ENCODE data around the gene SH2D2A.

The SH2D2A gene

GRCh38 chr1:156789621-156790318, 26.9 kb downstream of the SH2D2A start:
- Histone ChIP-seq H3K36me3 (ENCODE audit: insufficient read depth, insufficient read length, low read length) (peaks cover 80% of the 10 kb centered on the region), H3K4me1 (ENCODE audit: insufficient read depth, insufficient read length) (no peaks in the 10 kb centered on the region), H3K9ac (ENCODE audit: insufficient read length, low read depth) (no peak overlapping the region), H3K27me3 (ENCODE audit: insufficient read depth, insufficient read length) (no peaks in the 10 kb centered on the region), H3K4me3 (ENCODE audit: insufficient read length, low read depth) (no peak overlapping the region), H3K9me3 (ENCODE audit: insufficient read depth, low read length) (no peaks in the 10 kb centered on the region)
- no peak for TF ChIP-seq ZNF274 (IDR thresholded peaks at IDR 0.05; ENCODE audit: low read depth, low read length)
- no peak for TF ChIP-seq YY1 (IDR thresholded peaks at IDR 0.05; ENCODE audit: insufficient read depth, insufficient read length)
- TF ChIP-seq SUZ12 (IDR thresholded peaks at IDR 0.05; ENCODE audit: extremely low read depth, insufficient read depth, insufficient read length), result no peak
- no peak for DNase-seq (ENCODE audit: low read depth, low spot score)

DNA sequence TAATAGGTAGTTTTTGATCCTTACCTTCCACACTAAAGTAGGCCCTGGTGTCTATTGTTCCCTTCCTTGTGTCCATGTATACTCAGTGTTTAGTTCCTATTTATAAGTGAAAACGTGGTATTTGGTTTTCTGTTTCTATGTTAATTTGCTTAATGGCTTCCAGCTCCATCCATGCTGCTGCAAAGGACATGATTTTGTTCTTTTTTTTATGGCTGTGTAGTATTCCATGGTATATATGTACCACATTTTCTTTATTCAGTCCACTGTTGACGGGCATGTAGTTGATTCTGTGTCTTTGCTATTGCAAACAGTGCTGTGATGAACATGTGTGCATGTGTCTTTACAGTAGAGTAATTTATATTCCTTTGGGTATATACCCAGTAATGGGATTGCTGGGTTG, 28.5 kb downstream of the SH2D2A start:
- Histone ChIP-seq H3K36me3 (ENCODE audit: insufficient read depth, insufficient read length, low read length) (peaks cover 83% of the 10 kb centered on the region), H3K4me3 (ENCODE audit: insufficient read length, low read depth) (no peak overlapping the region), H3K4me1 (ENCODE audit: insufficient read depth, insufficient read length) (no peaks in the 10 kb centered on the region), H3K27me3 (ENCODE audit: insufficient read depth, insufficient read length) (no peaks in the 10 kb centered on the region), H3K9me3 (ENCODE audit: insufficient read depth, low read length) (no peaks in the 10 kb centered on the region), H3K9ac (ENCODE audit: insufficient read length, low read depth) (no peak overlapping the region)
- DNase-seq (ENCODE audit: low read depth, low spot score), result no peak
- TF ChIP-seq SUZ12 (IDR thresholded peaks at IDR 0.05; ENCODE audit: extremely low read depth, insufficient read depth, insufficient read length) (no peak), YY1 (IDR thresholded peaks at IDR 0.05; ENCODE audit: insufficient read depth, insufficient read length) (no peak), ZNF274 (IDR thresholded peaks at IDR 0.05; ENCODE audit: low read depth, low read length) (no peak)

GRCh38 chr1:156786640-156787039, 30.0 kb downstream of the SH2D2A start:
- Histone ChIP-seq H3K27me3 (ENCODE audit: insufficient read depth, insufficient read length) (no peaks in the 10 kb centered on the region), H3K4me3 (ENCODE audit: insufficient read length, low read depth) (no peak overlapping the region), H3K9ac (ENCODE audit: insufficient read length, low read depth) (no peak overlapping the region), H3K4me1 (ENCODE audit: insufficient read depth, insufficient read length) (no peaks in the 10 kb centered on the region), H3K36me3 (ENCODE audit: insufficient read depth, insufficient read length, low read length) (peaks cover 83% of the 10 kb centered on the region), H3K9me3 (ENCODE audit: insufficient read depth, low read length) (no peaks in the 10 kb centered on the region)
- no peak for DNase-seq (ENCODE audit: low read depth, low spot score)
- TF ChIP-seq SUZ12 (IDR thresholded peaks at IDR 0.05; ENCODE audit: extremely low read depth, insufficient read depth, insufficient read length), result no peak
- TF ChIP-seq YY1 (IDR thresholded peaks at IDR 0.05; ENCODE audit: insufficient read depth, insufficient read length), result no peak
- no peak for TF ChIP-seq ZNF274 (IDR thresholded peaks at IDR 0.05; ENCODE audit: low read depth, low read length)

DNA sequence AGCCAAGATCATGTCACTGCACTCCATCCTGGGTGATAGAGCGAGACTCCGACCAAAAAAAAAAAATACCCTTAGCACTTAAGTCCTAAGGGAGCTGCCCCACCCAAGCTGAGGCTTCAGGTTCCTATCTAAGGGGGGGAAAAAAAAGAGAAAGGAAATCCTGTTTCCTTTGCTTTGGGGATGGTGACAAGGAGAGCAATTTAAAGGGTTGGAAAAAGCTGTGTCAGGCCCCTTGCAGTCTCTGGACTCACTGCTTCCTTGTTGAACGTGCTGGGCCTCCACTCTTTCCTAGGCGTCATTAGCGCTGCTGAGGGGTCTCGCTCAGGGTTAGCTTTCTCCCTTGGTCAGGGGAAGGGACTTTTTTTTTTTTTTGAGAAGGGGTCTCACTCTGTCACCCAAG, 31.2 kb downstream of the SH2D2A start:
- H3K4me1 ChIP-seq (ENCODE audit: insufficient read depth, insufficient read length), result no peaks in the 10 kb centered on the region
- DNase-seq (ENCODE audit: low read depth, low spot score), result no peak
- H3K9me3 ChIP-seq (ENCODE audit: insufficient read depth, low read length), result no peaks in the 10 kb centered on the region
- TF ChIP-seq SUZ12 (IDR thresholded peaks at IDR 0.05; ENCODE audit: extremely low read depth, insufficient read depth, insufficient read length) (no peak), ZNF274 (IDR thresholded peaks at IDR 0.05; ENCODE audit: low read depth, low read length) (no peak), YY1 (IDR thresholded peaks at IDR 0.05; ENCODE audit: insufficient read depth, insufficient read length) (no peak)
- no peaks in the 10 kb centered on the region for H3K27me3 ChIP-seq (ENCODE audit: insufficient read depth, insufficient read length)
- no peak overlapping the region for H3K9ac ChIP-seq (ENCODE audit: insufficient read length, low read depth)
- H3K36me3 ChIP-seq (ENCODE audit: insufficient read depth, insufficient read length, low read length), result peaks cover 81% of the 10 kb centered on the region
- H3K4me3 ChIP-seq (ENCODE audit: insufficient read length, low read depth), result no peak overlapping the region

GRCh38 chr1:156781585-156782186, 35.0 kb downstream of the SH2D2A start:
- Histone ChIP-seq H3K36me3 (ENCODE audit: insufficient read depth, insufficient read length, low read length) (peaks cover 65% of the 10 kb centered on the region), H3K4me1 (ENCODE audit: insufficient read depth, insufficient read length) (no peaks in the 10 kb centered on the region)
- DNase-seq (ENCODE audit: low read depth, low spot score), result no peak

DNA sequence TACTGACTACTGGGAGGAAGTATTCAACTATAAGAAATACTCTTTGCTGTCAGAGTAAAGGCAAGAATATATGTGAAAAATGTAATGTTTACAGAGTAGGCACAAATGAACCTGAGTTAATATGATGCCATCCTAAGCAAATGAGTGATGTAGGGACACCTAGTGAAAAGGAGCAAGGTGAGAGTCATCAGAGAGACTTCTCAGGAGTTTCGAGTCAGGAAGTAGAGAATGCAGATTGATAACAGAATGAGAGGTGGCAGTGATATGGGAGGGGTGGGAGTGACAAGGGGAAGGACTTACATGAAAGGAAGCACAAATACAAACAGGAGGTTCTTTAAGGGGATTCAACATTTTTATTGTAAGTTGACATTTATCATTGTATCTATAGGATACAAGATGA, 39.1 kb downstream of the SH2D2A start:
- H3K4me1 ChIP-seq (ENCODE audit: insufficient read depth, insufficient read length), result no peaks in the 10 kb centered on the region
- no peak for DNase-seq (ENCODE audit: low read depth, low spot score)

More at GRCh38 chr1:156781585-156782186, 35.0 kb downstream of the SH2D2A start:
- no peak for TF ChIP-seq ZNF274 (IDR thresholded peaks at IDR 0.05; ENCODE audit: low read depth, low read length)
- Histone ChIP-seq H3K27me3 (ENCODE audit: insufficient read depth, insufficient read length) (no peaks in the 10 kb centered on the region), H3K9me3 (ENCODE audit: insufficient read depth, low read length) (no peaks in the 10 kb centered on the region), H3K9ac (ENCODE audit: insufficient read length, low read depth) (no peak overlapping the region), H3K4me3 (ENCODE audit: insufficient read length, low read depth) (no peak overlapping the region)

GRCh38 chr1:156776942-156777341, 39.7 kb downstream of the SH2D2A start:
- no peak overlapping the region for H3K9ac ChIP-seq (ENCODE audit: insufficient read length, low read depth)
- no peaks in the 10 kb centered on the region for H3K4me1 ChIP-seq (ENCODE audit: insufficient read depth, insufficient read length)
- no peaks in the 10 kb centered on the region for H3K9me3 ChIP-seq (ENCODE audit: insufficient read depth, low read length)
- H3K36me3 ChIP-seq (ENCODE audit: insufficient read depth, insufficient read length, low read length), result peaks cover 45% of the 10 kb centered on the region
- TF ChIP-seq ZNF274 (IDR thresholded peaks at IDR 0.05; ENCODE audit: low read depth, low read length), result no peak
- TF ChIP-seq YY1 (IDR thresholded peaks at IDR 0.05; ENCODE audit: insufficient read depth, insufficient read length), result no peak
- TF ChIP-seq SUZ12 (IDR thresholded peaks at IDR 0.05; ENCODE audit: extremely low read depth, insufficient read depth, insufficient read length), result no peak
- DNase-seq (ENCODE audit: low read depth, low spot score), result no peak
- H3K4me3 ChIP-seq (ENCODE audit: insufficient read length, low read depth), result no peak overlapping the region
- no peaks in the 10 kb centered on the region for H3K27me3 ChIP-seq (ENCODE audit: insufficient read depth, insufficient read length)

More for the DNA sequence above, 39.1 kb downstream of the SH2D2A start:
- no peaks in the 10 kb centered on the region for H3K27me3 ChIP-seq (ENCODE audit: insufficient read depth, insufficient read length)
- H3K9me3 ChIP-seq (ENCODE audit: insufficient read depth, low read length), result no peaks in the 10 kb centered on the region
- TF ChIP-seq ZNF274 (IDR thresholded peaks at IDR 0.05; ENCODE audit: low read depth, low read length) (no peak), YY1 (IDR thresholded peaks at IDR 0.05; ENCODE audit: insufficient read depth, insufficient read length) (no peak), SUZ12 (IDR thresholded peaks at IDR 0.05; ENCODE audit: extremely low read depth, insufficient read depth, insufficient read length) (no peak)
- H3K36me3 ChIP-seq (ENCODE audit: insufficient read depth, insufficient read length, low read length), result peaks cover 45% of the 10 kb centered on the region
- no peak overlapping the region for H3K4me3 ChIP-seq (ENCODE audit: insufficient read length, low read depth)
- no peak overlapping the region for H3K9ac ChIP-seq (ENCODE audit: insufficient read length, low read depth)

Measured in NT2/D1 (cell line).